GM10266 (cell line): Measurements from ENCODE around the gene NGEF.
"Not testable (repeated sequence)": the region's sequence is repeated elsewhere in the genome, so short reads cannot be mapped to it uniquely, and the experiment has no call there.

Experiments
- DNase-seq: peaks from one replicate; pipeline ENCODE4 v3.0.0; 2012; ENCODE audit errors: extremely low spot score
- CTCF ChIP-seq: IDR thresholded peaks from 2 replicates; pipeline ENCODE4 v1.5.1; 2012; ENCODE audit warnings: mild to moderate bottlenecking, low read depth; ENCODE audit not compliant: control insufficient read depth, insufficient read depth; ENCODE audit errors: missing control alignments

Gene NGEF

GRCh38 chr2:233059547-233059796 is 46.4 kb upstream of the NGEF start:
- peak; percentile 71 for TF ChIP-seq CTCF
- no peak for DNase-seq

- TF ChIP-seq CTCF: no peak
- DNase-seq: no peak
These were observed 45.9 kb upstream of the NGEF start for GRCh38 chr2:233058717-233059546.

GRCh38 chr2:233056961-233057605 is 44.0 kb upstream of the NGEF start:
- DNase-seq: no peak
- TF ChIP-seq CTCF: no peak

GRCh38 chr2:233055362-233055761 is 42.3 kb upstream of the NGEF start:
- DNase-seq: no peak
- no peak for TF ChIP-seq CTCF

GRCh38 chr2:233053928-233054784 is 41.1 kb upstream of the NGEF start:
- peak; percentile 96 for TF ChIP-seq CTCF
- DNase-seq: peak; percentile 89

- DNase-seq: not testable (repeated sequence)
These were observed 39.5 kb upstream of the NGEF start for GRCh38 chr2:233052517-233052916.

GRCh38 chr2:233051241-233052149 is 38.4 kb upstream of the NGEF start:
- TF ChIP-seq CTCF: no peak
- DNase-seq: no peak
